H1 (cell line): ENCODE results near the gene MAST1. TPM values are rescaled to one million over a fixed set of nuclear protein-coding genes. Genes with fewer than 3 reads are reported as not detected.

Experiments
- ASH2L ChIP-seq: fragments of 200-600, 300-600 bp; sonication (generic); IDR thresholded peaks from one replicate; pipeline ENCODE4 v1.7.1; 2017; ENCODE audit warnings: low read length
- CREB1 ChIP-seq: IDR thresholded peaks from 2 replicates; pipeline ENCODE4 v1.6.1; 2012; ENCODE audit warnings: inconsistent platforms
- CTBP2 ChIP-seq: IDR thresholded peaks from 2 replicates; pipeline ENCODE4 v1.7.0; 2011; ENCODE audit warnings: borderline replicate concordance, mild to moderate bottlenecking, moderate library complexity, mixed read lengths, low read length; ENCODE audit not compliant: insufficient read depth, insufficient read length
- CTCF ChIP-seq, 3 experiments: IDR thresholded peaks; 1 replicate in 2 of 3; 2 replicates in 1 of 3; pipeline versions ENCODE4 v1.5.1 to v1.6.1; 2011; ENCODE audit warnings: low read length in 3 of 3, mild to moderate bottlenecking in 3 of 3, inconsistent platforms in 2 of 3, low read depth in 1 of 3, moderate library complexity in 1 of 3; ENCODE audit not compliant: insufficient read depth in 1 of 3; ENCODE audit errors: control extremely low read depth in 1 of 3
- EP300 ChIP-seq, 2 experiments: IDR thresholded peaks; 1 replicate in 1 of 2; 2 replicates in 1 of 2; pipeline ENCODE4 v1.6.1; 2011 to 2012; ENCODE audit warnings: low read depth in 2 of 2, low read length in 2 of 2, mild to moderate bottlenecking in 2 of 2, borderline replicate concordance in 1 of 2, inconsistent platforms in 1 of 2, moderate library complexity in 1 of 2
- EZH2 ChIP-seq: fragments of 200-600 bp; sonication (generic); IDR thresholded peaks from 2 replicates; pipeline ENCODE4 v1.7.1; 2012; ENCODE audit warnings: low read depth, mild to moderate bottlenecking, moderate library complexity, low read length, inconsistent platforms; ENCODE audit not compliant: severe bottlenecking
- FOSL1 ChIP-seq: IDR thresholded peaks from 2 replicates; pipeline ENCODE4 v1.6.1; 2011; ENCODE audit warnings: mild to moderate bottlenecking, low read depth, low read length, moderate library complexity; ENCODE audit not compliant: insufficient read depth
- HDAC2 ChIP-seq, 2 experiments: fragments of 300-600 bp in 1 of 2; sonication (generic) in 1 of 2; IDR thresholded peaks; 2 replicates each; pipeline ENCODE4 v1.6.1; 2011 to 2012; ENCODE audit warnings: low read depth in 2 of 2, low read length in 2 of 2, mild to moderate bottlenecking in 2 of 2, moderate library complexity in 2 of 2, borderline replicate concordance in 1 of 2, inconsistent platforms in 1 of 2
- JUND ChIP-seq: IDR thresholded peaks from 2 replicates; pipeline ENCODE4 v1.6.1; 2011; ENCODE audit warnings: mild to moderate bottlenecking, improper control_type of control experiment, low read length
- KDM1A ChIP-seq: fragments of 200-600, 300-600 bp; sonication (generic); IDR thresholded peaks from 2 replicates; pipeline ENCODE4 v1.7.1; 2016; ENCODE audit warnings: mild to moderate bottlenecking, low read length, borderline replicate concordance
- KDM4A ChIP-seq: IDR thresholded peaks from one replicate; pipeline ENCODE4 v1.7.1; 2012; ENCODE audit warnings: low read depth, mild to moderate bottlenecking, moderate library complexity, low read length, inconsistent platforms; ENCODE audit not compliant: severe bottlenecking
- MAFK ChIP-seq: IDR thresholded peaks from 2 replicates; pipeline ENCODE4 v1.6.1; 2012; ENCODE audit warnings: low read depth, mild to moderate bottlenecking, improper control_type of control experiment, low read length
- NANOG ChIP-seq: IDR thresholded peaks from 2 replicates; pipeline ENCODE4 v1.6.1; 2011; ENCODE audit warnings: low read length, low read depth, mild to moderate bottlenecking, inconsistent platforms; ENCODE audit not compliant: insufficient read depth, poor library complexity, severe bottlenecking
- POLR2A ChIP-seq, 2 experiments: IDR thresholded peaks; 1 replicate in 1 of 2; 2 replicates in 1 of 2; pipeline ENCODE4 v1.6.1; 2011; ENCODE audit warnings: low read depth in 2 of 2, low read length in 2 of 2, mild to moderate bottlenecking in 2 of 2; ENCODE audit errors: control extremely low read depth in 1 of 2
- POU5F1 ChIP-seq: IDR thresholded peaks from 2 replicates; pipeline ENCODE4 v1.6.1; 2011; ENCODE audit warnings: low read depth, mild to moderate bottlenecking, low read length, moderate library complexity
- SAP30 ChIP-seq: fragments of 300-600 bp; sonication (generic); IDR thresholded peaks from 2 replicates; pipeline ENCODE4 v1.7.1; 2012; ENCODE audit warnings: low read length, moderate library complexity, mild to moderate bottlenecking, inconsistent platforms; ENCODE audit not compliant: insufficient read depth, insufficient replicate concordance
- SIX5 ChIP-seq: IDR thresholded peaks from 2 replicates; pipeline ENCODE4 v1.6.1; 2011; ENCODE audit warnings: mild to moderate bottlenecking, low read depth, low read length
- SP1 ChIP-seq: IDR thresholded peaks from 2 replicates; pipeline ENCODE4 v1.6.1; 2011; ENCODE audit warnings: low read depth, low read length
- SRF ChIP-seq: IDR thresholded peaks from 2 replicates; pipeline ENCODE4 v1.6.1; 2011; ENCODE audit warnings: mild to moderate bottlenecking, low read depth, low read length, moderate library complexity
- TAF7 ChIP-seq: optimal IDR thresholded peaks from 2 replicates; pipeline ENCODE3; 2011; ENCODE audit warnings: low read depth, mild to moderate bottlenecking, inconsistent platforms, low read length, moderate library complexity, borderline replicate concordance
- polyA plus RNA-seq, 7 experiments: library from polyadenylated mRNA; depleted of rRNA in 3 of 7; stranded (reverse) in 5 of 7; unstranded in 2 of 7; fragments of >200 nt in 5 of 7; fragments of 200-250 nt in 2 of 7; gene quantifications; 1 replicate in 5 of 7; 2 replicates in 1 of 7; 4 replicates in 1 of 7; pipeline versions ENCODE4 v1.2.1 to v1.2.3, GENCODE V29; 2011 to 2013; ENCODE audit warnings: missing spikeins in 2 of 7, mixed read lengths in 2 of 7
- total RNA-seq: library from RNA; stranded (reverse); fragmentation: NEBNext Ultra II Directional; extraction: Animal tissue kit (Norgen Biotek cat#: 25700); gene quantifications from 2 replicates; pipeline ENCODE4 v1.2.1, GENCODE V29; 2021

Gene MAST1
- total and polyA plus RNA-seq, 2 of the 8 experiments (the other 6 are each of a cell fraction or from before 2014, with no cell fraction given), result 15.6 to 28.3 TPM

DNA sequence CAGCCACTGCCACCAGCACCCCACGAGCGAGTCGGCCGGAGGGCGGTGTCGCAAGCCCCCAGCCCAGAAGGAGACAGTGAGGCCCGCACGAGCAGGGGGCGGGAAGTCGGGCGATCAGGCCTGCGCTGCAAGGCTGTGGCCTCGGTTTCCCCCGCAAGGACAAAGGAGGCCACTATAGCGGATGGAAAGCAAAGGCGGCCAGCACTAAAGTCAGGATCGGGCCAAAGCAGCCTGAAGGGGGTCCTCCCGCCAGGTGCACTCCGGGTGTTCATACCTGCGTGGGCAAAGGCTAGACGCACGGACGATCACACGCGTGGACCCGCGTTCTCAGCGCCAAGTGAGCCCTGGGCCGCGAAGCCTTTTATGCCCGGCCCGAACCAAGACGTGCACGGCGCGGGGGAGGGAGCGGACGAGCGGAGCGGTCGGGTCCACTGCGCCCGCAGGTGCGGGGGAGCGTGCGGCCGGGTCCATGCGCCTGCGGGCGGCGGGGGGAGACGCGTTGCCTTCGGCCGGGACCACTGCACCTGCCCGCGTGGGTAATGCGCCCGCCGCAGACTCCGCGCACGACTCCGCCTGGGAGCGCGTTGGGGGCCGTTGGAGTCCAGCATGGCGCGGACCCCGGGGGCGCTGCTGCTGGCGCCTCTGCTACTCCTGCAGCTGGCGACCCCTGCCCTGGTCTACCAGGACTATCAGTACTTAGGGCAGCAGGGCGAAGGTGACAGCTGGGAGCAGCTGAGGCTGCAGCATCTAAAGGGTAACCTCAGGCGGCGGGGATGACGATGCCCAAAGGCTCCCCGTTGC, 36.6 kb upstream of the MAST1 start, which contains the start of the genes PRDX2 and THSD8 (continued):
- peak; percentile 82 for TF ChIP-seq CREB1
- no peak for TF ChIP-seq EZH2
- peak; percentile 66 for TF ChIP-seq TAF7
- no peak for TF ChIP-seq MAFK
- TF ChIP-seq CTBP2, result peak; percentile 31
- peak; percentile 91 for TF ChIP-seq SAP30
- TF ChIP-seq NANOG, result peak; percentile 23
- peak; percentile 61; the same call in 1 of the 2 replicates for TF ChIP-seq SIX5
- TF ChIP-seq FOSL1, result no peak
- no peak for TF ChIP-seq CTCF (IDR thresholded peaks at IDR 0.05; ENCODE audit: control extremely low read depth in 1 of 3, insufficient read depth in 1 of 3, low read depth in 1 of 3, low read length in 3 of 3)
- no peak for TF ChIP-seq KDM1A
- TF ChIP-seq SP1, result peak; percentile 58
- TF ChIP-seq JUND, result peak; percentile 98
- TF ChIP-seq SRF, result 0 out of 2 replicates have a peak, but pooled peaks have one; percentile 21
- peak in 1 of 2 experiments; percentile 100; a peak in 2 of 3 replicates for TF ChIP-seq EP300 (IDR thresholded peaks at IDR 0.05; ENCODE audit: borderline replicate concordance in 1 of 2, low read depth in 2 of 2, low read length in 2 of 2)
- 0 out of 4 replicates have a peak, but pooled peaks of 1 of the 2 experiments have one; percentile 28 for TF ChIP-seq HDAC2 (IDR thresholded peaks at IDR 0.05; ENCODE audit: borderline replicate concordance in 1 of 2, low read depth in 2 of 2, low read length in 2 of 2)
- TF ChIP-seq POLR2A (IDR thresholded peaks at IDR 0.05; ENCODE audit: control extremely low read depth in 1 of 2, low read depth in 2 of 2, low read length in 2 of 2), result peak in 1 of 2 experiments; percentile 90; a peak in 2 of 3 replicates
- peak; percentile 83 for TF ChIP-seq KDM4A
- no peak for TF ChIP-seq POU5F1
- peak; percentile 41 for TF ChIP-seq ASH2L
